ENCODE data around the gene P2RX3. TPM values are rescaled to one million over a fixed set of nuclear protein-coding genes. Genes with fewer than 3 reads are reported as not detected.

P2RX3 gene
- total and polyA plus RNA-seq, 4 experiments from 2014 or later, result not detected

- H3K4me1 Mint-ChIP-seq, result peaks cover under 1 to 6% (median 3%) of the 10 kb centered on the region in 4 donors
- H3K27ac Mint-ChIP-seq, result no peak overlapping the region
- Histone ChIP-seq H3K4me1 (ENCODE audit: insufficient read depth, low read length) (peaks cover 8% of the 10 kb centered on the region), H3K4me3 (ENCODE audit: low read length in 2 of 2) (no peak overlapping the region), H3K27ac (ENCODE audit: low read depth, low read length) (no peak overlapping the region), H3K27me3 (ENCODE audit: insufficient read depth, low read length) (no peaks in the 10 kb centered on the region), H3K36me3 (ENCODE audit: insufficient read depth, low read length) (no peaks in the 10 kb centered on the region), H3K9me3 (ENCODE audit: control insufficient read depth in 1 of 2, low read length in 2 of 2) (no peaks in the 10 kb centered on the region)
- CTCF ChIA-PET (ENCODE audit: partially characterized antibody), result no interaction called here
- H3K9me3 Mint-ChIP-seq, result peaks cover 0 to 2% (median 0%) of the 10 kb centered on the region in 8 donors
- POLR2A ChIA-PET (ENCODE audit: partially characterized antibody), result no interaction called here
- H3K27me3 Mint-ChIP-seq, result no peaks in the 10 kb centered on the region
- H3K4me3 Mint-ChIP-seq, result no peak overlapping the region
- no peak for DNase-seq
- H3K36me3 Mint-ChIP-seq, result peaks cover 15 to 26% of the 10 kb centered on the region in 2 donors
- intact Hi-C loops (cut with micrococcal nuclease), result no loop called here
Measured at GRCh38 chr11:57306161-57306876, 31.8 kb upstream of the P2RX3 start.

- Histone ChIP-seq H3K27ac (ENCODE audit: low read depth, low read length) (no peak overlapping the region), H3K4me1 (ENCODE audit: insufficient read depth, low read length) (peaks cover 15% of the 10 kb centered on the region), H3K36me3 (ENCODE audit: insufficient read depth, low read length) (no peaks in the 10 kb centered on the region), H3K27me3 (ENCODE audit: insufficient read depth, low read length) (no peaks in the 10 kb centered on the region), H3K4me3 (ENCODE audit: low read length in 2 of 2) (no peak overlapping the region), H3K9me3 (ENCODE audit: control insufficient read depth in 1 of 2, low read length in 2 of 2) (no peaks in the 10 kb centered on the region)
- Mint-ChIP-seq H3K27ac (no peak overlapping the region), H3K27me3 (no peaks in the 10 kb centered on the region), H3K36me3 (peaks cover 10 to 19% of the 10 kb centered on the region in 2 donors), H3K4me3 (no peak overlapping the region), H3K4me1 (peaks cover 4 to 8% (median 6%) of the 10 kb centered on the region in 4 donors), H3K9me3 (no peaks in the 10 kb centered on the region)
- ChIA-PET POLR2A (ENCODE audit: partially characterized antibody) (no interaction called here), CTCF (ENCODE audit: partially characterized antibody) (no interaction called here)
- intact Hi-C loops (cut with micrococcal nuclease), result no loop called here
- DNase-seq, result no peak
Measured at GRCh38 chr11:57306940-57307565, 31.1 kb upstream of the P2RX3 start.

GRCh38 chr11:57307666-57308270 is 30.4 kb upstream of the P2RX3 start:
- Mint-ChIP-seq H3K27me3 (peaks cover 0 to 2% of the 10 kb centered on the region in 2 donors), H3K9me3 (no peaks in the 10 kb centered on the region), H3K27ac (no peak overlapping the region), H3K4me3 (no peak overlapping the region), H3K36me3 (peaks cover 10 to 15% of the 10 kb centered on the region in 2 donors), H3K4me1 (peaks cover 7 to 13% (median 9%) of the 10 kb centered on the region in 4 donors)
- H3K9me3 ChIP-seq (ENCODE audit: control insufficient read depth in 1 of 2, low read length in 2 of 2), result no peaks in the 10 kb centered on the region
- intact Hi-C loops (cut with micrococcal nuclease), result no loop called here
- POLR2A ChIA-PET (ENCODE audit: partially characterized antibody), result no interaction called here
- DNase-seq, result no peak
- CTCF ChIA-PET (ENCODE audit: partially characterized antibody), result no interaction called here
- no peaks in the 10 kb centered on the region for H3K27me3 ChIP-seq (ENCODE audit: insufficient read depth, low read length)
- H3K27ac ChIP-seq (ENCODE audit: low read depth, low read length), result no peak overlapping the region
- no peak overlapping the region for H3K4me3 ChIP-seq (ENCODE audit: low read length in 2 of 2)
- H3K4me1 ChIP-seq (ENCODE audit: insufficient read depth, low read length), result peaks cover 17% of the 10 kb centered on the region
- H3K36me3 ChIP-seq (ENCODE audit: insufficient read depth, low read length), result no peaks in the 10 kb centered on the region

- ChIA-PET POLR2A (ENCODE audit: partially characterized antibody) (no interaction called here), CTCF (ENCODE audit: partially characterized antibody) (interaction anchor here (0.6 kb wide), 1 partner anchor 264 kb away, joined by 3 read pairs; no protein-coding TSS in a partner anchor)
- no peak overlapping the region for H3K27ac Mint-ChIP-seq
- intact Hi-C loops (cut with micrococcal nuclease), result no loop called here
- H3K36me3 Mint-ChIP-seq, result peaks cover 4 to 8% of the 10 kb centered on the region in 2 donors
- Histone ChIP-seq H3K4me3 (ENCODE audit: low read length in 2 of 2) (no peak overlapping the region), H3K36me3 (ENCODE audit: insufficient read depth, low read length) (no peaks in the 10 kb centered on the region), H3K27me3 (ENCODE audit: insufficient read depth, low read length) (no peaks in the 10 kb centered on the region), H3K9me3 (ENCODE audit: control insufficient read depth in 1 of 2, low read length in 2 of 2) (no peaks in the 10 kb centered on the region), H3K27ac (ENCODE audit: low read depth, low read length) (no peak overlapping the region), H3K4me1 (ENCODE audit: insufficient read depth, low read length) (peaks cover 17% of the 10 kb centered on the region)
- peaks cover 0 to 2% of the 10 kb centered on the region in 2 donors for H3K27me3 Mint-ChIP-seq
- DNase-seq, result no peak
- H3K4me1 Mint-ChIP-seq, result peaks cover 7 to 13% (median 9%) of the 10 kb centered on the region in 4 donors
- no peaks in the 10 kb centered on the region for H3K9me3 Mint-ChIP-seq
- H3K4me3 Mint-ChIP-seq, result no peak overlapping the region
Measured at GRCh38 chr11:57308426-57309060, 29.6 kb upstream of the P2RX3 start.

- CTCF ChIA-PET (ENCODE audit: partially characterized antibody), result interaction anchor here (0.6 kb wide), 1 partner anchor 263 kb away, joined by 3 read pairs; no protein-coding TSS in a partner anchor
- POLR2A ChIA-PET (ENCODE audit: partially characterized antibody), result no interaction called here
- intact Hi-C loops (cut with micrococcal nuclease), result no loop called here
- Mint-ChIP-seq H3K27me3 (peaks cover 0 to 2% of the 10 kb centered on the region in 2 donors), H3K27ac (peak overlapping the region in 1 of 7 donors; percentile 66), H3K4me3 (no peak overlapping the region), H3K36me3 (peaks cover 4 to 11% of the 10 kb centered on the region in 2 donors), H3K4me1 (peaks cover 6 to 13% (median 9%) of the 10 kb centered on the region in 4 donors), H3K9me3 (no peaks in the 10 kb centered on the region)
- H3K27ac ChIP-seq (ENCODE audit: low read depth, low read length), result no peak overlapping the region
- no peak for DNase-seq
- no peaks in the 10 kb centered on the region for H3K36me3 ChIP-seq (ENCODE audit: insufficient read depth, low read length)
- H3K9me3 ChIP-seq (ENCODE audit: control insufficient read depth in 1 of 2, low read length in 2 of 2), result no peaks in the 10 kb centered on the region
- no peaks in the 10 kb centered on the region for H3K27me3 ChIP-seq (ENCODE audit: insufficient read depth, low read length)
- H3K4me1 ChIP-seq (ENCODE audit: insufficient read depth, low read length), result peaks cover 17% of the 10 kb centered on the region
- H3K4me3 ChIP-seq (ENCODE audit: low read length in 2 of 2), result no peak overlapping the region
Measured at GRCh38 chr11:57309106-57310059, 28.8 kb upstream of the P2RX3 start.

- H3K27me3 ChIP-seq (ENCODE audit: insufficient read depth, low read length), result no peaks in the 10 kb centered on the region
- no peak overlapping the region for H3K27ac ChIP-seq (ENCODE audit: low read depth, low read length)
- Mint-ChIP-seq H3K36me3 (peaks cover 4 to 11% of the 10 kb centered on the region in 2 donors), H3K4me1 (peaks cover 6 to 13% (median 9%) of the 10 kb centered on the region in 4 donors), H3K4me3 (peak overlapping the region in 1 of 8 donors; percentile 72), H3K27me3 (peaks cover 0 to 2% of the 10 kb centered on the region in 2 donors), H3K27ac (no peak overlapping the region), H3K9me3 (no peaks in the 10 kb centered on the region)
- no peaks in the 10 kb centered on the region for H3K36me3 ChIP-seq (ENCODE audit: insufficient read depth, low read length)
- DNase-seq, result no peak
- H3K9me3 ChIP-seq (ENCODE audit: control insufficient read depth in 1 of 2, low read length in 2 of 2), result no peaks in the 10 kb centered on the region
- POLR2A ChIA-PET (ENCODE audit: partially characterized antibody), result no interaction called here
- H3K4me3 ChIP-seq (ENCODE audit: low read length in 2 of 2), result no peak overlapping the region
- intact Hi-C loops (cut with micrococcal nuclease), result no loop called here
- CTCF ChIA-PET (ENCODE audit: partially characterized antibody), result no interaction called here
- peaks cover 17% of the 10 kb centered on the region for H3K4me1 ChIP-seq (ENCODE audit: insufficient read depth, low read length)
Measured at GRCh38 chr11:57310091-57310490, 28.1 kb upstream of the P2RX3 start.

All from CD4-positive, alpha-beta memory T cell (primary cell).